ENCODE results near the gene ABCG5.

GRCh38 chr2:43826305-43827250 is 12.1 kb downstream of the ABCG5 start:
- TF ChIP-seq CTCF (conservative IDR thresholded peaks at IDR 0.05; ENCODE audit: low read depth, low read length): no peak
- TF ChIP-seq SMC3 (IDR thresholded peaks at IDR 0.05; ENCODE audit: low read depth, low read length): no peak
- TF ChIP-seq ELK1 (IDR thresholded peaks at IDR 0.05; ENCODE audit: borderline replicate concordance, low read depth, low read length): no peak

All from IMR-90 (cell line).